ENCODE measurements around the gene PARD3B. TPM values are rescaled to one million over a fixed set of nuclear protein-coding genes. Genes with fewer than 3 reads are reported as not detected.
A peak's percentile ranks its signal among the peaks of the same experiment; 100 is the strongest.

PARD3B gene
- total RNA-seq, 1 experiment from 2014 or later: 3.9 TPM

- Histone ChIP-seq H3K9me3 (ENCODE audit: low read length) (no peaks in the 10 kb centered on the region), H4K20me1 (ENCODE audit: low read length) (no peaks in the 10 kb centered on the region), H3K4me2 (ENCODE audit: low read length) (peak overlapping the region; percentile 24), H3K27me3 (ENCODE audit: low read length) (no peaks in the 10 kb centered on the region), H3K4me3 (ENCODE audit: low read length) (no peak overlapping the region), H3F3A (ENCODE audit: low read length, unreplicated experiment) (no peaks in the 10 kb centered on the region), H3K9ac (ENCODE audit: low read length) (no peak overlapping the region), H2AFZ (ENCODE audit: low read length) (no peak overlapping the region), H3K79me2 (ENCODE audit: low read length) (no peaks in the 10 kb centered on the region), H3K4me1 (ENCODE audit: insufficient read depth, low read length) (peaks cover 17% of the 10 kb centered on the region), H3K36me3 (ENCODE audit: low read depth, low read length) (no peaks in the 10 kb centered on the region), H3K27ac (ENCODE audit: low read length) (peak overlapping the region; percentile 50), H3K9me2 (replicated peaks; ENCODE audit: low read length) (no peaks in the 10 kb centered on the region)
- ATAC-seq (peak; percentile 86), DNase-seq (peak; percentile 78)
- TF ChIP-seq CTCF (conservative IDR thresholded peaks at IDR 0.05; ENCODE audit: low read depth, low read length): no peak
- intact Hi-C loops (cut with micrococcal nuclease): loop anchor here (10.0 kb wide), 1 partner anchor 270 kb away; no protein-coding TSS in a partner anchor
- no TSS peak for BruUV-seq (replicated peaks)
- ChIA-PET CTCF (interaction anchor here (1.0 kb wide), 1 partner anchor 271 kb away, joined by 3 read pairs; no protein-coding TSS in a partner anchor), POLR2A (ENCODE audit: unreplicated experiment) (no interaction called here)
Observed at GRCh38 chr2:205405194-205405593, 859.9 kb downstream of the PARD3B start.

- Histone ChIP-seq H3K4me2 (ENCODE audit: low read length) (peak overlapping the region; percentile 24), H3F3A (ENCODE audit: low read length, unreplicated experiment) (no peaks in the 10 kb centered on the region), H3K4me1 (ENCODE audit: insufficient read depth, low read length) (peaks cover 17% of the 10 kb centered on the region), H3K9ac (ENCODE audit: low read length) (no peak overlapping the region), H3K4me3 (ENCODE audit: low read length) (no peak overlapping the region), H3K79me2 (ENCODE audit: low read length) (no peaks in the 10 kb centered on the region), H3K27me3 (ENCODE audit: low read length) (no peaks in the 10 kb centered on the region), H3K27ac (ENCODE audit: low read length) (peak overlapping the region; percentile 50), H2AFZ (ENCODE audit: low read length) (no peak overlapping the region), H4K20me1 (ENCODE audit: low read length) (no peaks in the 10 kb centered on the region), H3K9me3 (ENCODE audit: low read length) (no peaks in the 10 kb centered on the region), H3K36me3 (ENCODE audit: low read depth, low read length) (no peaks in the 10 kb centered on the region), H3K9me2 (replicated peaks; ENCODE audit: low read length) (no peaks in the 10 kb centered on the region)
- CTCF ChIA-PET: interaction anchor here (1.0 kb wide), 1 partner anchor 270 kb away, joined by 3 read pairs; no protein-coding TSS in a partner anchor
- POLR2A ChIA-PET (ENCODE audit: unreplicated experiment): interaction anchor here (0.5 kb wide), 1 partner anchor 780 kb away, joined by 4 read pairs; no protein-coding TSS in a partner anchor
- intact Hi-C loops (cut with micrococcal nuclease): loop anchor here (10.0 kb wide), 1 partner anchor 269 kb away; no protein-coding TSS in a partner anchor
- ATAC-seq (peak; percentile 71), DNase-seq (peak; percentile 64)
- no TSS peak for BruUV-seq (replicated peaks)
- TF ChIP-seq EZH2 (IDR thresholded peaks at IDR 0.05; ENCODE audit: low read length, unreplicated experiment): no peak
- no peak for TF ChIP-seq CTCF (conservative IDR thresholded peaks at IDR 0.05; ENCODE audit: low read depth, low read length)
- TF ChIP-seq EZH2phosphoT487 (IDR thresholded peaks at IDR 0.05; ENCODE audit: borderline replicate concordance, low read length): no peak
Observed at GRCh38 chr2:205405752-205406151, 860.5 kb downstream of the PARD3B start.

GRCh38 chr2:205407984-205408383 lies 862.7 kb downstream of the PARD3B start:
- no peak overlapping the region for H3K27ac ChIP-seq (ENCODE audit: low read length)
- POLR2A ChIA-PET (ENCODE audit: unreplicated experiment): no interaction called here
- CTCF ChIA-PET: interaction anchor here (0.7 kb wide), 1 partner anchor 268 kb away, joined by 4 read pairs; no protein-coding TSS in a partner anchor

More at GRCh38 chr2:205407984-205408383, 862.7 kb downstream of the PARD3B start:
- Histone ChIP-seq H3F3A (ENCODE audit: low read length, unreplicated experiment) (no peaks in the 10 kb centered on the region), H2AFZ (ENCODE audit: low read length) (no peak overlapping the region), H4K20me1 (ENCODE audit: low read length) (no peaks in the 10 kb centered on the region), H3K4me1 (ENCODE audit: insufficient read depth, low read length) (peaks cover 17% of the 10 kb centered on the region), H3K9me3 (ENCODE audit: low read length) (no peaks in the 10 kb centered on the region), H3K79me2 (ENCODE audit: low read length) (no peaks in the 10 kb centered on the region), H3K9ac (ENCODE audit: low read length) (no peak overlapping the region), H3K9me2 (replicated peaks; ENCODE audit: low read length) (no peaks in the 10 kb centered on the region), H3K27me3 (ENCODE audit: low read length) (no peaks in the 10 kb centered on the region), H3K4me2 (ENCODE audit: low read length) (no peak overlapping the region), H3K36me3 (ENCODE audit: low read depth, low read length) (no peaks in the 10 kb centered on the region), H3K4me3 (ENCODE audit: low read length) (no peak overlapping the region)
- TF ChIP-seq CTCF (conservative IDR thresholded peaks at IDR 0.05; ENCODE audit: low read depth, low read length): no peak
- no peak for TF ChIP-seq EZH2 (IDR thresholded peaks at IDR 0.05; ENCODE audit: low read length, unreplicated experiment)
- TF ChIP-seq EZH2phosphoT487 (IDR thresholded peaks at IDR 0.05; ENCODE audit: borderline replicate concordance, low read length): no peak
- intact Hi-C loops (cut with micrococcal nuclease): loop anchor here (10.0 kb wide), 1 partner anchor 267 kb away; no protein-coding TSS in a partner anchor
- BruUV-seq (replicated peaks): no TSS peak
- no peak for ATAC-seq
- no peak for DNase-seq

Measured in PC-3 (cell line).